Mesothelial cell of epicardium (in vitro differentiated cells): Measurements from ENCODE around the gene ZDHHC12. TPM values are rescaled to one million over a fixed set of nuclear protein-coding genes. Genes with fewer than 3 reads are reported as not detected.

ENCODE experiments used
- DNase-seq, 2 experiments: peaks; one replicate each; pipeline ENCODE4 v3.0.0; 2021; ENCODE audit warnings: low spot score in 2 of 2; ENCODE audit not compliant: unreplicated experiment in 2 of 2
- H3K27ac Mint-ChIP-seq: 2 replicates; pipeline ENCODE4 v1.8.0; 2021; ENCODE audit warnings: mixed read lengths
- H3K27me3 Mint-ChIP-seq: 2 replicates; pipeline ENCODE4 v1.8.0; 2021; ENCODE audit warnings: low read depth, mixed read lengths
- H3K36me3 Mint-ChIP-seq: 2 replicates; pipeline ENCODE4 v1.8.0; 2021; ENCODE audit warnings: mixed read lengths
- H3K4me1 Mint-ChIP-seq: 2 replicates; pipeline ENCODE4 v1.8.0; 2021; ENCODE audit warnings: mixed read lengths
- H3K4me3 Mint-ChIP-seq: 2 replicates; pipeline ENCODE4 v1.8.0; 2021; ENCODE audit warnings: mild to moderate bottlenecking, moderate library complexity, mixed read lengths
- H3K9me3 Mint-ChIP-seq: 2 replicates; pipeline ENCODE4 v1.8.0; 2021; ENCODE audit warnings: mixed read lengths
- total RNA-seq: library from RNA; stranded (reverse); gene quantifications from 3 replicates; pipeline ENCODE4 v1.2.1, GENCODE V29; 2021
- TF ChIP-seq, protein P1 (sequence below): fragments of 200-600 bp; sonication (generic); IDR thresholded peaks from one replicate; pipeline ENCODE4 v1.5.0; 2021; ENCODE audit warnings: antibody characterized with exemption; ENCODE audit not compliant: unreplicated experiment

ZDHHC12 gene
- total RNA-seq, 1 donor from 2014 or later: 21.6 TPM

DNA sequence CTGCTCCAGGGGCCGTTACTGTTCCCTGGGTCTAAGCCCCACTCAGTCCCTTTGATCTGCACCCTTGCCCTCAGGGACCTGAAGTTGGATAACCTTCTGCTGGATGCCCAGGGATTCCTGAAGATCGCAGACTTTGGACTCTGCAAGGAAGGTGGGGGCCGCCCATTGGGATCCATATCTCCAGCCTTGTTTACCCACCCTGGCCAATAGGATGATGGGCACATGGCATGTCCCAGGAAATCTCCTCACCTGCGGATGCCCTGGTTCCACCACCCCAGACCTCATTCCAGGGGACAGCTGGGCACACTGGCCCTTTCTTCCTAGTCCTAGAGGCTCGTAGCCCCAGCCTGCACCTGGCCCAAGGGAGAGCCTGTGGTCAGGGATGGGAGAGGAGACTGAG, 5.5 kb downstream of the ZDHHC12 start:
- no peaks in the 10 kb centered on the region for H3K36me3 Mint-ChIP-seq
- no peak overlapping the region for H3K4me3 Mint-ChIP-seq
- no peak overlapping the region for H3K27ac Mint-ChIP-seq
- no peaks in the 10 kb centered on the region for H3K27me3 Mint-ChIP-seq
- peaks cover 11% of the 10 kb centered on the region for H3K4me1 Mint-ChIP-seq
- TF ChIP-seq, protein P1, sequence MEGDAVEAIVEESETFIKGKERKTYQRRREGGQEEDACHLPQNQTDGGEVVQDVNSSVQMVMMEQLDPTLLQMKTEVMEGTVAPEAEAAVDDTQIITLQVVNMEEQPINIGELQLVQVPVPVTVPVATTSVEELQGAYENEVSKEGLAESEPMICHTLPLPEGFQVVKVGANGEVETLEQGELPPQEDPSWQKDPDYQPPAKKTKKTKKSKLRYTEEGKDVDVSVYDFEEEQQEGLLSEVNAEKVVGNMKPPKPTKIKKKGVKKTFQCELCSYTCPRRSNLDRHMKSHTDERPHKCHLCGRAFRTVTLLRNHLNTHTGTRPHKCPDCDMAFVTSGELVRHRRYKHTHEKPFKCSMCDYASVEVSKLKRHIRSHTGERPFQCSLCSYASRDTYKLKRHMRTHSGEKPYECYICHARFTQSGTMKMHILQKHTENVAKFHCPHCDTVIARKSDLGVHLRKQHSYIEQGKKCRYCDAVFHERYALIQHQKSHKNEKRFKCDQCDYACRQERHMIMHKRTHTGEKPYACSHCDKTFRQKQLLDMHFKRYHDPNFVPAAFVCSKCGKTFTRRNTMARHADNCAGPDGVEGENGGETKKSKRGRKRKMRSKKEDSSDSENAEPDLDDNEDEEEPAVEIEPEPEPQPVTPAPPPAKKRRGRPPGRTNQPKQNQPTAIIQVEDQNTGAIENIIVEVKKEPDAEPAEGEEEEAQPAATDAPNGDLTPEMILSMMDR: no peak
- DNase-seq: no peak
- H3K9me3 Mint-ChIP-seq: no peaks in the 10 kb centered on the region

DNA sequence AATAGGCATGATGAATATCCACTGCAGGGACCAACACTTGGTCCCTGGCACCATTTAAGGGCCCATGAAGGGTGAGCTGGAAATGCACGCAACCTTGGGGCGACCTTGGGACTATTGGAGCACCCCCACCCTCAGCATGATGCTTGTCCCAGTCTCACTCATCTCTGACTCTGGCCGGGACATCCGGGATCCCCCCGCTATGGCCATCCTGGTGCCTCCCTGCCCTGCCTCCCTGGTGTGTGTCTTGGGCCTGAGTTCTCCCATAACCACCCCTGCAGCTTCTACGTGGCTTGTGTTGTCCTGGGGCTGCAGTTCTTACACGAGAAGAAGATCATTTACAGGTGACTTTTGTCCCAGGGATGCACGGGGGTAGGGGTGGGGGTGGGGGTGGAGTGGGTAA, 5.9 kb downstream of the ZDHHC12 start:
- H3K4me3 Mint-ChIP-seq: no peak overlapping the region
- no peaks in the 10 kb centered on the region for H3K36me3 Mint-ChIP-seq
- H3K4me1 Mint-ChIP-seq: peaks cover 8% of the 10 kb centered on the region
- no peak for DNase-seq
- TF ChIP-seq, protein P1: no peak
- no peaks in the 10 kb centered on the region for H3K27me3 Mint-ChIP-seq
- H3K27ac Mint-ChIP-seq: no peak overlapping the region
- no peaks in the 10 kb centered on the region for H3K9me3 Mint-ChIP-seq

DNA sequence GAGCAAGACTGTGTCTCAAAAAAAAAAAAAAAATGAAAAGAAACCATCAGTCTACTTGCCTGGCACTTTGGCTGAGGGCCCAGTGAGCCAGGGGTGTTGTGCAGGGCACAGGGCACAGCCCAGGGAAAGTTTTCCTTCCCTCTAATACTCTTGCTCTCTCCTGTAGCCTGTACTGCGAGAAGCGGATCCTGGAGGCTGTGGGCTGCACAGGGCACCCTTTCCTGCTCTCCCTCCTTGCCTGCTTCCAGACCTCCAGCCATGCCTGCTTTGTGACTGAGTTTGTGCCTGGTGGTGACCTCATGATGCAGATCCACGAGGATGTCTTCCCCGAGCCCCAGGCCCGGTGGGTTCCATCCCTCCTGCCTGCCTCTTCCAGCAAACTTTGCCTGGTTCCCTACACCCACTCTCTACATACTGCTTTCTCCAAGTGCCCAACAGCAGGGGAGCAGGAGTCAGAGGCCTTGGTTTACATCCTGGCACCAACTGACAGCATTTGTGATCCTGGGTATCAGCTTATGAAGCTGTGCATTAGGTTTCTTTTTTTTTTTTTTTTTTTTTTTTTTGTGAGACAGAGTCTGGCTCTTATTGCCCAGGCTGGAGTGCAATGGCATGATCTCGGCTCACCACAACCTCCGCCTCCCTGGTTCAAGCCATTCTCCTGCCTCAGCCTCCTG, 7.2 kb downstream of the ZDHHC12 start:
- DNase-seq: no peak
- H3K27ac Mint-ChIP-seq: no peak overlapping the region
- H3K4me1 Mint-ChIP-seq: no peaks in the 10 kb centered on the region
- TF ChIP-seq, protein P1: no peak
- no peaks in the 10 kb centered on the region for H3K27me3 Mint-ChIP-seq
- H3K36me3 Mint-ChIP-seq: no peaks in the 10 kb centered on the region
- no peak overlapping the region for H3K4me3 Mint-ChIP-seq
- no peaks in the 10 kb centered on the region for H3K9me3 Mint-ChIP-seq

DNA sequence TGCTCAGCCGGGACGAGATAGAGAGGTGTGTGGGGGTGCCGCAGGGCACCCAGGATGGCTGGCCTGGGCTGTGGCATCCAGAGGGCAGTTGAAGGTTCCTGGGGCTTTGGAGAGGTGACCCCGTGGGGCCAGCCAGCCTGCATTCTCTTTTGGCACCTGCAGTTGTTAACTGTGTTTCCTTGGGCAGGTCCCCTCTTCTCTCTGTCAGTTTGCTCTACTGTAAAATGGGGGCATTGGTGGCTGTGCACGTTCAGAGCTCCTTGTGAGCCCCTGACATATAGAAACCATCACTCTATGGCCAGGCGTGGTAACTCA, 8.5 kb downstream of the ZDHHC12 start:
- H3K9me3 Mint-ChIP-seq: no peaks in the 10 kb centered on the region
- no peaks in the 10 kb centered on the region for H3K4me1 Mint-ChIP-seq
- H3K4me3 Mint-ChIP-seq: no peak overlapping the region
- TF ChIP-seq, protein P1: no peak
- H3K27me3 Mint-ChIP-seq: no peaks in the 10 kb centered on the region
- H3K36me3 Mint-ChIP-seq: no peaks in the 10 kb centered on the region
- DNase-seq: no peak
- H3K27ac Mint-ChIP-seq: no peak overlapping the region

DNA sequence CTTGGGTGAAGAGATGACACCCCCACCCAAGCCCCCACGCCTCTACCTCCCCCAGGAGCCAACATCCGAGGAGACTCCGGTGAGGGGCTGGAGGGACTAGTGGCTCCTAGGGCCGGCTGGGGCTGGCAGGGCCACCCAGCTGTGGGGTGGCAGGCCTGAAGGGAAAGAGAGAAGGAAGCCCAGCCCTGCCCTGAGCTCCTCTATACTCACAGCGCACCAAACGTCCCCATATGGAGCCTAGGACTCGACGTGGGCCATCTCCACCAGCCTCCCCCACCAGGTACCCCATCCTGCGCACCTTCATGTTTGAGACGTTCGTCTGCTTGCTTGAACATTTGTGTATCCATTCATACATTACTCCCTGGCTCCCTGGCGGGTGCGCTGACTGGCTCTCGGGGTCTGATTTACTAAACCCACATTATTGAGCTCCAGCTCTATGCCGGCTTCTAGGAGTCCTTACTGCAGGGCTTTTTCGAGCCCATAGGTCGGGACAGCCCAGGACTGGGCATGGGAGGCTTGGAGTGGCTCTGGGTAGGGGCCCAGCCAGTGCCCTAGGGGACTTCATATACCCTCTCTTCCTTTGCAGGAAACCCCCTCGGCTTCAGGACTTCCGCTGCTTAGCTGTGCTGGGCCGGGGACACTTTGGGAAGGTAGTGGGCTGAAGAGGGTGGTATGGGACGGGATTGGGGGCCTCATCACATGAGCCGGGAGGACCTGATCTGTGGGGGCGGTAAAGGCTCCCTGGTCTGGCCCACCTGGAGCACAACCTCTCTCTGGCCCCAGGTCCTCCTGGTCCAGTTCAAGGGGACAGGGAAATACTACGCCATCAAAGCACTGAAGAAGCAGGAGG, 9.1 kb downstream of the ZDHHC12 start:
- TF ChIP-seq, protein P1: no peak
- Mint-ChIP-seq H3K36me3 (no peaks in the 10 kb centered on the region), H3K9me3 (no peaks in the 10 kb centered on the region), H3K27me3 (no peaks in the 10 kb centered on the region), H3K4me3 (no peak overlapping the region), H3K4me1 (no peaks in the 10 kb centered on the region), H3K27ac (no peak overlapping the region)
- no peak for DNase-seq
